Stimulated activated CD4-positive, alpha-beta T cell treated with anti-CD3 and anti-CD28 coated beads, Interleukin-15, amount 100 ng/mL, for 24 hours (primary cell): ENCODE results near the gene PTPRR.
"Not testable (repeated sequence)": the region's sequence is repeated elsewhere in the genome, so short reads cannot be mapped to it uniquely, and the experiment has no call there.

Experiments
- DNase-seq: peaks from one replicate; pipeline ENCODE4 v3.0.0-alpha.2; 2020

Gene PTPRR

GRCh38 chr12:70838127-70838526, 82.4 kb downstream of the PTPRR start:
- no peak for DNase-seq

- no peak for DNase-seq
Observed at GRCh38 chr12:70837026-70837425, 83.5 kb downstream of the PTPRR start.

GRCh38 chr12:70835948-70836347, 84.6 kb downstream of the PTPRR start:
- no peak for DNase-seq

- DNase-seq: no peak
Observed at GRCh38 chr12:70831543-70831942, 89.0 kb downstream of the PTPRR start.

- no peak for DNase-seq
Observed at GRCh38 chr12:70830221-70831061, 90.1 kb downstream of the PTPRR start.

GRCh38 chr12:70829070-70829469, 91.5 kb downstream of the PTPRR start:
- no peak for DNase-seq

- DNase-seq: no peak
Observed at GRCh38 chr12:70828351-70828750, 92.2 kb downstream of the PTPRR start.

GRCh38 chr12:70826156-70826555, 94.4 kb downstream of the PTPRR start:
- DNase-seq: no peak

GRCh38 chr12:70824511-70824910, 96.0 kb downstream of the PTPRR start:
- no peak for DNase-seq

- no peak for DNase-seq
Observed at GRCh38 chr12:70823182-70823976, 97.2 kb downstream of the PTPRR start.

GRCh38 chr12:70822412-70822811, 98.1 kb downstream of the PTPRR start:
- no peak for DNase-seq

- no peak for DNase-seq
Observed at GRCh38 chr12:70815971-70816391, 104.6 kb downstream of the PTPRR start.

GRCh38 chr12:70815056-70815455, 105.5 kb downstream of the PTPRR start:
- no peak for DNase-seq

GRCh38 chr12:70813559-70813958, 107.0 kb downstream of the PTPRR start:
- DNase-seq: no peak

GRCh38 chr12:70812136-70812535, 108.4 kb downstream of the PTPRR start:
- DNase-seq: no peak

- no peak for DNase-seq
Observed at GRCh38 chr12:70809887-70810286, 110.7 kb downstream of the PTPRR start.

GRCh38 chr12:70807993-70808392, 112.5 kb downstream of the PTPRR start:
- DNase-seq: not testable (repeated sequence)

GRCh38 chr12:70806827-70807226, 113.7 kb downstream of the PTPRR start:
- DNase-seq: no peak

GRCh38 chr12:70806043-70806442, 114.5 kb downstream of the PTPRR start:
- no peak for DNase-seq

GRCh38 chr12:70798016-70798783, 122.3 kb downstream of the PTPRR start:
- DNase-seq: no peak

- no peak for DNase-seq
Observed at GRCh38 chr12:70796989-70797388, 123.5 kb downstream of the PTPRR start.

GRCh38 chr12:70795608-70796007, 124.9 kb downstream of the PTPRR start:
- no peak for DNase-seq

- DNase-seq: no peak
Observed at GRCh38 chr12:70794131-70794530, 126.4 kb downstream of the PTPRR start.
